ENCODE data around the gene DGKI.
"Not testable (repeated sequence)": the region's sequence is repeated elsewhere in the genome, so short reads cannot be mapped to it uniquely, and the experiment has no call there.

Gene DGKI

DNA sequence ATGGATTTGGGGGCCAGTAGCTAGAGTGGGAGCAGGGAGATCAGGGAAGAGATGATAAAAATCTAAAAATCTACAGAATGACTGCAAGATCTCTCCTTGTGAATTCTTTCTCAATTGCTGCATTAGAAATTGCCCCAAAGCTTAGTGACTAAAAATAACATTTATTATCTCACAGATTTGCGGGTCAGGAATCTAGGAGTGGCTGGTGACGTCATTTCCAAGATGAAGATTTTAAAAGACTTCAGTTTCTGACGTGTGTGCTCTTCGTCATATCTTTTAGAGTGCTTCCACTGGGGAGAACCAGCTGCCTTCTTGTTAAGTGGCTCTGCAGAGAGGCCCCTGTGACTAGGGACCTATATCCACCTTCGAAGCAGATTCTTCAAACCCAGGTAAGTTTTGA is 112.6 kb downstream of the DGKI start:
- DNase-seq (ENCODE audit: low spot score): no peak

DNA sequence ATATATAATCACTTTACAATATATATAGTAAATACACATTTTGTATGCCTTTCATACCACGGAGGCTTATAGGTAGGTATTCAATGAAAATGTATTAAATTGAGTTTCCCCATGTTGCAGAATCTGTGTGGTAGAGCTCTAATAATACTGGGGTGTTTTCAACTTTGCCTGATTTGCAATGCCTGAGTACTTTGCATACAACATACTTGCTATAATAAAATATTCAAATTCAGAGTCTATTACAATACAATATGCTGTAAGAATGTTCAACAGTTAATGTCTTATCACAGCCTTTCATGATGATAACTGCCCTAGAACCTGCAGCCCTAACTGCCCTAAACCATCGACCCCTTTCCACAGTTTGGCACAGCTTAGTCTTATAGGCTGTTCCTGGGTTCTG is 114.6 kb downstream of the DGKI start:
- DNase-seq (ENCODE audit: low spot score): no peak

DNA sequence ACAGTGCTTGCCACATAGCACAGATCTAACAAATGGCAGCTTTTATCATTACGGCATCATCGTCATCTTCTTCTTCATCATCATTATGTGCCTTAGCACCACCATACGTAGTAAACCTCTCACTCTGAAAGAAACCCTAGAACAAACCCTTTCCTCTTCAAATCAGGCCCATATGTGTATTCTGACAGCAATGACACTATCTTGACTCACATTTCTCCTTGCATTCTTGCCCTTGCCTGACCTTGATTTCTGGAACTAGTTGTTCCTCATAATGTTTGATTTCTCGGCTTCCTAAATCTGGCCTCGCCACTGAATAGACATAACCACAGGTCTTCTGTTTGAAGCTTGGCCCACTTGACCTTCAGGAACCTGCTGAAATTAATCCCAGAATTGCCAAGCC is 115.3 kb downstream of the DGKI start:
- no peak for DNase-seq (ENCODE audit: low spot score)

DNA sequence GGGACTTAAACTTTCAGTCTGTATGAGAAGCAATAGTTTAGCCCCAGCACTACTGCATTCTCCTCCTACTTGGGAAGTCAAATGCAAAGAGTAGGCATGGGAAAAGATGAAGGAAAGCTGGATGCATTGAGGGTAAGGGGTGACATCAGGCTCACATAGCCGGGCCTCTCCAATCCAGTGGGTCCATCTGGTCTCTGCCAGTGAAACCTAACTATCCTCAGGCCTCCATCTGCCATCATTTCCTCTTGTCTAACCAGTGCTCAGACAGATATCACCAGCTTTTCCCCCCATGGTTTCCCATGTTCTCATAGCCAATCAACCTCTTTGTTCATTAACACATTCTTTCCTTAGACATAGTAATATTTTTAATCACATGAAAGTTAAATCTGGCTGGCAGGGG is 118.3 kb downstream of the DGKI start:
- DNase-seq (ENCODE audit: low spot score): no peak

DNA sequence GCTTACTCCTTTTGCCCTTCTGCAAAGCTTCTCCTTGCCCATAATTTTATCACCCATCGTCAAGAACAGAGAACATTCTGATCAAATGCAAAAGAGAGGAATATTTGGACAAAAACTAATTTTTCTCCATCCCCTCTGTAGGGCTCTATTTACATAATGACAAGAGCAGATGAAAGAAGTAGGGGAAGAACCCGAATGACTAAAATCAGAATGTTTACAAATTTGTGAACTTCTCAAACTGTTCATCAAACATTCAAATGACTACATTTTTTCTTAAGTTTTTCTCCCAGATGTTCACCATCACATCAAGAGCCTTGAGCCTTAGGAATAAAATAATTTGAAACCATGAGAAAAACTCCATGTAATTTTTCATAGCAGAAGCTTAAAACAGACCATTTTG is 119.4 kb downstream of the DGKI start:
- no peak for DNase-seq (ENCODE audit: low spot score)

DNA sequence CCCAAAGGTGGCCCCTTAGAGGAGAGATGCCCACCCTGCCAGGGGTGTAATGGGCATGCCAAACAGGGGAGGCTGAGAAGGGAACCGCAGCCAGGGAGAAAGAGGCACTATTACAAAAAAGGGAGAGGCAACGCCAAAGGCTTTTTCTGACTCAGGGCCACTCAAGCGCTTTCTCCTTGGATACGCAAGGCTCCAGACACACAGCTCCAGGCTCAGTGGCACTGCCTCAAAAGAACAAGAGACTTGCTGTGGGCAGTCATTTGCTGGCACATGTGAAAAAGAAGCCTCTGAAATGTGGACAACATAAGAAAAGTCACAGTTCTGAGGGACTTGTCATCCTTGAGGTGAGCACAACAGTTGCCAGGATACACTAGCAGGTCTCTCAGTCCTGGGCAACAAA is 128.4 kb downstream of the DGKI start:
- no peak for DNase-seq (ENCODE audit: low spot score)

DNA sequence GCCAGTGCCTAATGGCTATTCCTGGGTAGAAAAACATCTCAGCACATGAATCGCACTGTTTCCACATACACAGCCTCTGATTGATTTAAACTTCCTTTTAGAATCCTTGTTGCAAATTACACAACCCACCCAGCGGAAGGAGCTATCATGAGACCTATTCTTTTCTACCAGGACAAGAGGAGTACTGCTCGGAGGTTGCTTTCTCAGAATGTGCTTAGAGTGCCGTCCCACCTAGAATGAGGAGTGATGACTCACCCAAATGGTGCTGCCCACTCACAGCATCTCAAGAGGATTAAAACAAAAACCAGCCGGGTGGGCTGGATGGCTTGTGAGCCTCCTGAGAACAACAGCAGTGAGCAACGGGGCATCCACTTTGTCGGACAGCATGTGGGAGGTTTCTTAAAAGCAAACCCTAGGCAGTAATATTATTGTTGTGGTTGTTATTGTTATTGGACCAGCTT is 128.9 kb downstream of the DGKI start:
- DNase-seq (ENCODE audit: low spot score): no peak

DNA sequence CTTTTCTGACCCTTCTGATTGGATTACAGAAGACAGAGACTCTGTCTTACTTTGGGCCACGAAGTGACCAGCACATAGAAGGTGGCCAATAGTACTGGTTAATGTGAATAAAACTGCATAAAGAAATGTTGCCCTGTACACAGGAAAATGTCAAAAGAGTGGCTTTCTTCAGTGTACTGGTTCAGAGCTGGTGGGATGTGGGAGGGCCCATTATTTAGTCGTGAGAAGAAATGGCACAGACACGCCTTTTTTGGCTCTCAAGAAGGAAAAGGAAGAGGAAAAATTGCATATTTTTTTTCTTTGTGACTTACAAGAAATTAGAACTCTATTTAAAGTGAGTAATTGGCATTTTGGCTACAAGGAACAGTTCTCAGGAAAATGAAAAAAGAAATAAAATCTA is 129.7 kb downstream of the DGKI start:
- no peak for DNase-seq (ENCODE audit: low spot score)

DNA sequence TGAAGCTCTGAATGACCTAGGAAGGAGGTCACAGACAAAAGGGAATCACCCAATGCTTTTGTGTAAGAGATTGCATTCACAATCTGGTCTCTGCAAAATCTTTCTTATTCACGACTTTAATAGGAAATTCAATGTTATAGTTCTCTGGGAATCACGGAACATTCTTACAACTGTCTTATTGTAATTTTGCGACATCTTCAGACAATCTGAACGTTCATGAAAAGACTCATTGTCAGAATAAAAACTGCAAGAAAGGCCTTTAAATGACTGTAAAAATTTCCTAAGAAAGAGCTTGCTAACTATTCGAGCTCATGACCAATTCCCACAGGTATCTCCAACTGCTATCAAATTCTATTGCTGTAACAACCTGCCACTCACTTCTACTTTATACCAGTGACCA is 130.7 kb downstream of the DGKI start:
- DNase-seq (ENCODE audit: low spot score): no peak

DNA sequence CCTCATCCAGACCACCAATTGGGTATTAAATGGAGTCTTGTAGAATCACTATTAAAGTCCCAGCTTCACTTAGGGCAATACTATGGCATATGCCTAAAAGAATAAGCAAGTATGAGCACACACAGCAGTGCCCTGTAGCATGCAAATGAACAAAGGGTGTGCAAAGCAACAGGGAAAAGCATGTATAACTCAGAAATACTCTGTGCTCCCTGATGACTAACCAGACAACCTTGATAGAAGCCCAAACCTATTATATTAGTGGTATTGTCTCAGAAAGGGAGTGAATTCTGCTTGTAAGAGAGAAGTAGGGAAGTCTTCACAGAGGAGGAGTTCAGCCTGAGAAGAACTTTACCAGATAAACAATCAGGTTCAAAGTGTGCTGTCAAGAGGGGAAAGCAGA is 131.2 kb downstream of the DGKI start:
- DNase-seq (ENCODE audit: low spot score): no peak

DNA sequence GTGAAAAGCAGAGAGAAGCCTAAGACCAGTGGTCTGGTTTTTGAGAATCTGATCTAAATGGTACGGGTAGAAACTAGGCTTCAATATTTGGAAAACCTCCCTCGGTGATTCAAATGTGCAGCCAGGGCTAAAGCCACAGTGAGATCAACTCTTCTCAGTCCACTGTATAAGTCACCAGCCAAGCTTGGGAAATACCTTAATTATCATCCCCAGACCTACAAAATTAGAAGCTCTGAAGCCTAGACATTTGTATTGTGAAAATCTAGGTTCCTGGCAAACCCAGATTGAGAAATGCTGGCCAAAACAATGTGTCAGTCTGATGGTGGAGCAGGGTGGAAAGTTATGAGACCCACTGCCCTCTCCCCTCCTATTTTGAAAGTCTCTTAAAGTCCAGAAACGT is 131.7 kb downstream of the DGKI start:
- DNase-seq (ENCODE audit: low spot score): no peak

DNA sequence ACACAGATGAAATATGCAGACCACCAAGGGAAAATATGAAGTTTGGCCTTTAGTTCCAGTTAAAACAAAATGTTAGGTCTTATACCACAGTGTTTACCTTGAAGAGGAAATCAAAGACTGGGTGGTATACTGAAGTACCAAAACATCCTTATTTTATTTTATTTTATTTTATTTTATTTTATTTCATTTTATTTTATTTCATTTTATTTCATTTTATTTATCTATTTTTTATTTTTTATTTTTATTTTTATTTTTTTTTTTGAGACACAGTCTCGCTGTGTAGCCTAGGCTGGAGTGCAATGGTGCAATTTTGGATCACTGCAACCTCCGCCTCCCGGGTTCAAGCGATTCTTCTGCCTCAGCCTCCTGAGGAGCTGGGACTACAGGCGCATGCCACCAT is 140.4 kb downstream of the DGKI start:
- not testable (repeated sequence) for DNase-seq (ENCODE audit: low spot score)

DNA sequence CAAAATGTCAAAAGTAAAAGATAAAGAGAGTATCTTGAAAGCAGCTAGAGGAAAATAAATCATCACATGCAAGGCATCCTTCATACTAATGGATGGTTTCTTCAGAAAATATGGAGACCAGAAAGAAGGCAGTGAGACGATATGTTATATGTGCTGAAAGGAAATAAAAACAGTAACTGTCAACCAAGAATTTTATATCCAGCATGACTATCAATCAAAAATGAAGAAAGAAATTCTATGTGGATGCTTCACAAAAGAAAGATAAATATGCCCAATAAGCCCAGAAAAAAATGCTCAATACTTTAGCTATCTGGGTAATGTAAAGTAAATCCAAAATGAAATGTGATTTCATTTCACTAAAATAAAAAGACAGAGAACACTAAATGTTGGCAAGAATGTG is 142.1 kb downstream of the DGKI start:
- DNase-seq (ENCODE audit: low spot score): no peak

DNA sequence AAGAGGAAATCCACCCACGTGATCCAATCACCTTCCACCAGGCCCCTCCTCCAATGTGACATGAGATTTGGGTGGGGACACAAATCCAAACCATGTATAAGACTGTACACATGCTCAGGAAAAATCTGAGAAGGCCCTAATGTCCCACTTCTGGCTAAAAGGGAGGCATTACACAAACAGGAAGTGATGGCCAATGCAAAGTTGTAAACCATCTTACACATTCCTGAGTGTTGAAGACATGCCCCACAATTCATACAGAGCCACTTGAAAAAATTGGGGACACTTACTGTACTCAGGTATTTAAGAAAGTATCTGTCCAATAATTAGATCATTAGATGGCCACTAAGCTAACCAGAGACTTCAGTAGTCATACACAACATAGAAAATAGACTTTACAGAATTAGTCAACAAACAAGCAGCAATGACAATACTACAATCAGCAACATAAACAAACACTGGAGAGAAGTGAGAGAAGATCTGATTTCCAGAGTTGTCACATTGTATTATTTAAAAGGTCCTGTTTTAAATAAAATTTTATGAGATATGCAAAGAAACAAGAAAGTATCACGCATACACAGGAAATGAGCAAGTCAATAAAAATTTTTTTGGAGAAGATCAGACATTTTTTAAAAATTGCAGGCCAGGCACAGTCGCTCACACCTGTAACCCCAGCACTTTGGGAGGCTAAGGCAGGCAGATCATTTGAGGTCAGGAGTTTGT is 143.3 kb downstream of the DGKI start:
- no peak for DNase-seq (ENCODE audit: low spot score)

DNA sequence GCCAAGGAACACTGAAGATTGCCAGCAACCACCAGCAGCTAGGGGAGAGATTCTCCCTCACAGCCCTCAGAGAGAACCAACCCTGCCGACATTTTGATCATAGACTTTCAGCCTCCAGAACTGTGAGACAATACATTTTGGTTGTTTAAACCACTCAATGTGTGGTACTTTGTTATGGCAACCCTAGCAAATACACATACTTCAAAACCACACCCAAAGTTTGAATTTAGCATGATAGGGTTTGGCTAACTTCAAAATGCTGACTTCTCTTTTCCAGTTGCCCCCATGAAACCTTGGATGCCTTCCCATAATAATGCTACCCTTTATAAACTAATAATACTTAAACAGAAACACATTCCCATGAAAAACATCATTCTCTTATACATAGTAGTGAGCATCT is 149.8 kb downstream of the DGKI start:
- DNase-seq (ENCODE audit: low spot score): no peak

DNA sequence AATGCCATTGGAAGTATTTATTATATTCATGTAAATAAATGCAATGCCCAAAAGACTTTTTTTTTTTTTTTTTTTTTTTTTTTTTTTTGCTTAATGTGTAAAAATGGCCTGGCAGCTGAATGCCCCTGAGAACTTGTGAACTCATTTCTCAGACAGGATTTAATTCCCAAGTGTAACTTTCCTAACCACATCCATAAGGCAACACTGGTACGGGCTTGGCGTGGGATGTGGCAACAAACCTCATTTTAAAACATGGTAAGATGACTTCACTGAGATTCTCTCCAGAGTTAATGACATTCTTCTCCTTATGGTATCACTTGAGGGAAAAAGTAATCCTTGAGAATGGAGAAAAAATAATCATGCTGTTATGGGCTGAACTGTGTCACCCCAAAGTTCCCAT is 150.4 kb downstream of the DGKI start:
- no peak for DNase-seq (ENCODE audit: low spot score)

DNA sequence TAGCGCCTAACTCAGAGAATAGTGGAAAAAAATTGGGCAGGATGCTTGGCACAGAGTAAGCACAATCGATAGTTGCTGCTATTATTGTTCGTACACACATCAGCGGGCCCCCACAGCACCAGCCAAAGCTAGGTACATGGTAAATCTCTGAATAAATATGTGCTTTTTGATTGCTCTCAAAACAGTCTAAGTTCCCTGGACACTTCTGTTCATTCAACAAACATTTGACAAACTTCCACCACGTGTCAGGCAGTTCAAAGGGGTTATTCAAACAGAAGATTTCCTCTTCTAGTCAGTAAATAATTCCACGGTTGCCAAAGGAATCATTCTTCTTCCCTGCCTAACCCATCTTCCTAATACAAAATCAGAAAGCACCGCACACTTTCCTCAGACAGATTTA is 150.8 kb downstream of the DGKI start:
- no peak for DNase-seq (ENCODE audit: low spot score)

DNA sequence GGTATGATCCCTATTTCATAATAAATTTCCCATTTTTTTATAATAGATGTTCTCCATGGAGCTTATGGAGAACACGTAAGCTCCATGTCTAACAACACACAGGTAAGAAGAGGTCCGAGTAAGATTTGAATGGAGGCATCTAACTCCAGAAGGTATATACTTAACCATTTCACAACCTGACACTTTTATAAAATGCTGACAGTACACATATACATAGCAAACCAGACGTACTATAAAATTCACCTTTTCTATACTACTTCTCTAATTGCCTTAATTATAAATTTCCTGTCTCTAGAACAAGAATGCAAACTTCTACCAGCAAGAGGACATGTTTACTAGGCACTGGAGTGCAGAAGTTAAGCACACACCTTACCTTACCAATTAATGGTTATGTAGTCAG is 151.3 kb downstream of the DGKI start:
- no peak for DNase-seq (ENCODE audit: low spot score)

DNA sequence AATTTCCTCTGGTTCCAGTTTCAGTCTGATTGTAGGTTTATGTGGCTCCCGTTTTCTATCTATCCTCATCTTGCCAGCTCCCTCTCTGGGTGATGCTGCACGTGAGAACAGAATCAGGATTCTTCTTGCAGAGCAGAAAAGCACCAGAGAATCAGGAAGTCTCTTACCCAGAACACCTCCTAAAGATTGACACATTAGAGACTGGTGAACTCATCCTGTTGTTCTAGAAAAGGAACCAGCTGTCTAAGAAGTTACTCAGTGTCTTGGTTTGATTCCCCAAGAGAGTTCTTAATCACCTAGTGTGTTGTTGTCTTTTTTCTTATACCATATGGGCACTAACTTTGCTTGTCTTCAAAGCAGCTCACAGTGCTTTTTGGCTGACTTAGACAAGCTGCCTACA is 152.4 kb downstream of the DGKI start:
- no peak for DNase-seq (ENCODE audit: low spot score)

DNA sequence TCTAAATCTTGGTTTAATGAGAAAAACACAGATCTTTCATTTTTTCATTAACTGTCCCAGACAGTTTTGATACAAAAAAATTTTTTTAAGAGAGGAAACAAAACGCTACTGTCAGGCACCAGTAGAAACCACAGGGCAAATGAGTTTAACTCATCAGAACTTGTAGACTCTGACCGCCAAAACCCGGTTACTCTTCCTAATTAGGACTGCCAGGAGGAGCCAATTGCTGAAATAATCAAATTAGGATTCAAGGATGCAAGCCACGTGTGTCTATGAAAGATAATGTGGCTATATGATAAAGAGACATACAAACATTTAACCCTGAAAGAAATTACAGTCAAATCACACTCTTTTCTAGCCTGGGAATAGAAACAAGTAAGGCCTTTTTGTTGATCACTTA is 154.4 kb downstream of the DGKI start:
- no peak for DNase-seq (ENCODE audit: low spot score)

DNA sequence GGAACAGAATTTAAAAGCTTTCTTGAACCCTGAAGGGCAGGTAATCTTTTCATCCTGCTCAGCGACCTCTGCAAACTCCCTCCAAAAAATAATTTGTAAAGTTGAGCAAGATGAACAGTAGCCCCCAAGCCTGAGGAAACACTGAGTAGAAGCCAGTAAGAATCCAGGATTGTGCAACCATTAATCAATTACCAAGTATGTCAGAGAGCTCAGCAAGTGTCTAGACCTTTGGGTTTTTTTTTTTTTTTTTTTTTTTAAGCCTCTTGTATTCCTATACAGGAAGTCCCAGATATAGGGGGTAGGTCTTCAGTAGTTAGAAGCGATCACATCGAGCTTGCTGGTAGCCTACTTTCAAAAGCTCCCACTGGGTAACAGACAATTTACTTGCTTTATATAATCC is 155.2 kb downstream of the DGKI start:
- no peak for DNase-seq (ENCODE audit: low spot score)

DNA sequence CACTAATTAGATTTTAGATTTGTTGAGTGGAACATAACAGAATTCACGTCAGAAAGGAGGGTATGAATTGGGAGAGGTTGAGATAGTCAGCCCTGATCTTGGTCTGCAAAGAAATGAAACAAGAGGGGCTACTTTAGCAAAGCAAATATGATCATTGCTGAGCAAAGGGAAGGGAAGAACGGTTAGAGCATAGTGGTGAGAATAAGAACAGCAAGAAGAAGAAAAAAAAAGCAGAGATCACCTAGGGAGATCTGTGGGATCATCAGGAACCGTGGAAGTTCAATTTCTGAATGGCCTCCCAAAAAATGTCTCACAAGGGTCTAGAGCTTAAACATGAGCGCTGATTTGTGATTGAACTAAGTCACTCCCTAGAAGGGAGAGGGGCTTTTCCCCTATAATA is 156.1 kb downstream of the DGKI start:
- no peak for DNase-seq (ENCODE audit: low spot score)

DNA sequence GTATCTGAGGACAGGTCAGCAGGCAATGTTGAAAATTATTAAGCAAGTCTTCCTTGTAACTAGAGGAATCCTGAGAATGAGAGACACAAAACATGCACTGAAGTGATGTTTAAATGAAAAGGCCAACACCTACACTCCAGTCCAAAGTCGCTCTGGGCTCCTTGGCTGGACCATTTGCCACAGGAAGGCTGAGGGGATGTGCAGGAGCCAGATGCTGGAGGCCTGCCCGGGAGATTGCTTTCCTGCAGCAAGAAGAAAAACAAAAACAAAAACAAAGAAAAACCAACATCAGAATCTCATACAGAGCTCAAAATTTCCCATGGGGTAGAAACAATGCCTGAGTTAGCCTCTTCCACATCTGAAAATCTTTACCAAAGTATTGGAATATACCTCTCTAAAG is 157.0 kb downstream of the DGKI start:
- DNase-seq (ENCODE audit: low spot score): no peak

DNA sequence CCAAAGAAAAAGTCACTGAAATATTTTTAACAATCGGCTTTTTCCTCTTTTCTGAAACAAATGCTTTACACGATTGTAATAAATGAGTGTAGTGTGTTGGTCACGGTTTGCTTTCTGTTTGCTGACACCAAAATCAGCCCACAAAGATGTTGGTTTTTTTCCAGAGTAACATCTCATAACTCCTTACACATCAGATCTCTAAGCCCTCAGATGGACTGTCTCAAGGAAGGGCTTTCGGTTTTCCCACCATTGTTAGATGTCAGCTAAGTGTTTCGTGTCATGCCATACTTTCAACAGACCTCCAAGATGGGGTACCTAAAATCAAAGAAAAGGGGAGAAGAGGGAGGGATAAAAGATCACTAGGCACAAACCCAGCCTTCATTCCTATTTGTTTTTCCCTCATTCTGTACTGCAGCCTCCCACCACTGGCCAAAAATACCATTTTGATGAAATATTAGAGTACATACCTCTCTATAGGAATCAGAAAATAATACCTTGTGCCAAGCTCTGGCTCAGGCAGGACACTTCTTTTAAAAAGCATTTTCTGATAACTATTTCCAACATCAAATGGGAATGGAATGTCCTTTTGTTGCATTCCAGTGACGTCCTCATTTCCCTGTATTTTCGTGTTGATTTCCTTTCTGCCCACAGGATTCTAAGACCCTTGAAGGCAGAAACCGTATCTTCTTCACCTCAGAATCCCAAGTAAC is 159.1 kb downstream of the DGKI start:
- no peak for DNase-seq (ENCODE audit: low spot score)
